Fibroblast of lung (primary cell): ENCODE measurements around the gene TBC1D9. TPM values are rescaled to one million over a fixed set of nuclear protein-coding genes. Genes with fewer than 3 reads are reported as not detected.
A peak's percentile ranks its signal among the peaks of the same experiment; 100 is the strongest.

Experiments
- DNase-seq, 2 donors: peaks; one replicate each; pipeline versions ENCODE4 v3.0.0 to v3.0.0-alpha.2; 2010; ENCODE audit warnings: low read depth in 2 of 2
- H2AFZ ChIP-seq: 2 replicates; pipeline ENCODE4 v1.5.1; 2012; ENCODE audit warnings: low read length, control low read depth, inconsistent platforms
- H3K27ac ChIP-seq: 2 replicates; pipeline ENCODE4 v1.5.1; 2011; ENCODE audit warnings: low read length, control low read depth; ENCODE audit not compliant: insufficient read depth
- H3K27me3 ChIP-seq: 2 replicates; pipeline ENCODE4 v1.5.1; 2011; ENCODE audit warnings: mild to moderate bottlenecking, low read length; ENCODE audit not compliant: control insufficient read depth, insufficient read depth
- H3K36me3 ChIP-seq: 2 replicates; pipeline ENCODE4 v1.5.1; 2011; ENCODE audit warnings: low read length; ENCODE audit not compliant: control insufficient read depth, insufficient read depth
- H3K4me1 ChIP-seq: 2 replicates; pipeline ENCODE4 v1.5.1; 2011; ENCODE audit warnings: low read length; ENCODE audit not compliant: control insufficient read depth, insufficient read depth; ENCODE audit errors: extremely low read depth
- H3K4me2 ChIP-seq: 2 replicates; pipeline ENCODE4 v1.5.1; 2011; ENCODE audit warnings: low read length, control low read depth; ENCODE audit not compliant: insufficient read depth; ENCODE audit errors: extremely low read depth
- H3K4me3 ChIP-seq, 4 experiments: fragments of 200-600 bp in 1 of 4; sonication (generic) in 1 of 4; replicated peaks in 1 of 4; 2 replicates each; pipeline ENCODE4 v1.5.1; 2011 to 2016; ENCODE audit warnings: low read length in 4 of 4, low read depth in 3 of 4, mild to moderate bottlenecking in 3 of 4, control low read depth in 2 of 4, inconsistent platforms in 1 of 4, mixed read lengths in 1 of 4; ENCODE audit not compliant: insufficient read depth in 1 of 4; ENCODE audit errors: control extremely low read depth in 1 of 4
- H3K79me2 ChIP-seq: 2 replicates; pipeline ENCODE4 v1.5.1; 2012; ENCODE audit warnings: mild to moderate bottlenecking, low read length, inconsistent platforms; ENCODE audit not compliant: control insufficient read depth, insufficient read depth
- H3K9ac ChIP-seq: 2 replicates; pipeline ENCODE4 v1.5.1; 2011; ENCODE audit warnings: mild to moderate bottlenecking, low read length, control low read depth; ENCODE audit not compliant: insufficient read depth
- H3K9me3 ChIP-seq: 2 replicates; pipeline ENCODE4 v1.5.1; 2012; ENCODE audit warnings: low read depth, low read length; ENCODE audit not compliant: control insufficient read depth, insufficient read depth
- H4K20me1 ChIP-seq: 2 replicates; pipeline ENCODE4 v1.5.1; 2011; ENCODE audit warnings: low read length; ENCODE audit not compliant: control insufficient read depth, insufficient read depth; ENCODE audit errors: extremely low read depth
- EZH2 ChIP-seq: IDR thresholded peaks from 2 replicates; pipeline ENCODE4 v1.5.1; 2012; ENCODE audit warnings: low read length, control low read depth, mild to moderate bottlenecking; ENCODE audit errors: missing control alignments
- polyA plus RNA-seq, 2 donors: library from polyadenylated mRNA; depleted of rRNA in 1 of 2; stranded (reverse) in 1 of 2; unstranded in 1 of 2; fragments of >200 nt; gene quantifications; 2 replicates each; pipeline ENCODE4 v1.2.1, GENCODE V29; 2011 to 2012; ENCODE audit warnings: missing spikeins in 1 of 2
- total RNA-seq: library from RNA; depleted of rRNA; stranded (reverse); fragments of >200 nt; gene quantifications from 2 replicates; pipeline ENCODE4 v1.2.1, GENCODE V29; 2014
- TF ChIP-seq, protein P1 (sequence below), 2 donors: IDR thresholded peaks in 1 of 2; conservative IDR thresholded peaks in 1 of 2; 1 replicate in 1 of 2; 2 replicates in 1 of 2; pipeline ENCODE4 v1.5.1; 2011 to 2012; ENCODE audit warnings: low read length in 2 of 2, control low read depth in 1 of 2, inconsistent platforms in 1 of 2, low read depth in 1 of 2, mild to moderate bottlenecking in 1 of 2

TBC1D9 gene
- total and polyA plus RNA-seq, 2 donors (not counting 1 experiment from before 2014, with no cell fraction given): 18.6 to 36.3 TPM

DNA sequence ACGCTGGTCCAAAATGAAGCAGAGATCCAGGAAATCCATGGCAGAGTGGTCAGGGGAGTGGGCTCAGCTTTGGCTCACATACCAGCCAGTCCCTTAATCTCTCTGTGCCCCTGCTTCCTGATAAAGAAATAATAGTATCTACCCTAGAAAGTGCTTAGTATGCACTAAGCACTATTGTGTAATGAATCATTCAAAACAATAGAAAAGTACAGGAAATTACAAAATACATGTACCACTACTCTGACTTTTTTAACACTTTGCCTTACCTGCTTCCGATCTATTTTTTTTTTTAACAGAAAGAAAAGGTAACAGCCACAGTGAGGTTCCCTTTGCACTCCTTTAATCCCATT is 49.9 kb downstream of the TBC1D9 start:
- H3K4me1 ChIP-seq: no peaks in the 10 kb centered on the region
- no peak for DNase-seq
- H3K4me3 ChIP-seq: no peak overlapping the region
- no peaks in the 10 kb centered on the region for H3K36me3 ChIP-seq
- no peak overlapping the region for H3K27ac ChIP-seq
- H3K79me2 ChIP-seq: no peaks in the 10 kb centered on the region
- no peak overlapping the region for H3K9ac ChIP-seq
- H2AFZ ChIP-seq: no peak overlapping the region
- H3K27me3 ChIP-seq: no peaks in the 10 kb centered on the region
- no peak for TF ChIP-seq EZH2
- TF ChIP-seq, protein P1, sequence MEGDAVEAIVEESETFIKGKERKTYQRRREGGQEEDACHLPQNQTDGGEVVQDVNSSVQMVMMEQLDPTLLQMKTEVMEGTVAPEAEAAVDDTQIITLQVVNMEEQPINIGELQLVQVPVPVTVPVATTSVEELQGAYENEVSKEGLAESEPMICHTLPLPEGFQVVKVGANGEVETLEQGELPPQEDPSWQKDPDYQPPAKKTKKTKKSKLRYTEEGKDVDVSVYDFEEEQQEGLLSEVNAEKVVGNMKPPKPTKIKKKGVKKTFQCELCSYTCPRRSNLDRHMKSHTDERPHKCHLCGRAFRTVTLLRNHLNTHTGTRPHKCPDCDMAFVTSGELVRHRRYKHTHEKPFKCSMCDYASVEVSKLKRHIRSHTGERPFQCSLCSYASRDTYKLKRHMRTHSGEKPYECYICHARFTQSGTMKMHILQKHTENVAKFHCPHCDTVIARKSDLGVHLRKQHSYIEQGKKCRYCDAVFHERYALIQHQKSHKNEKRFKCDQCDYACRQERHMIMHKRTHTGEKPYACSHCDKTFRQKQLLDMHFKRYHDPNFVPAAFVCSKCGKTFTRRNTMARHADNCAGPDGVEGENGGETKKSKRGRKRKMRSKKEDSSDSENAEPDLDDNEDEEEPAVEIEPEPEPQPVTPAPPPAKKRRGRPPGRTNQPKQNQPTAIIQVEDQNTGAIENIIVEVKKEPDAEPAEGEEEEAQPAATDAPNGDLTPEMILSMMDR (conservative IDR thresholded peaks at IDR 0.05 in 1 of 2, IDR thresholded peaks at IDR 0.05 in 1 of 2; ENCODE audit: low read depth in 1 of 2, low read length in 2 of 2): no peak
- no peaks in the 10 kb centered on the region for H4K20me1 ChIP-seq
- H3K9me3 ChIP-seq: no peaks in the 10 kb centered on the region
- H3K4me2 ChIP-seq: no peak overlapping the region

DNA sequence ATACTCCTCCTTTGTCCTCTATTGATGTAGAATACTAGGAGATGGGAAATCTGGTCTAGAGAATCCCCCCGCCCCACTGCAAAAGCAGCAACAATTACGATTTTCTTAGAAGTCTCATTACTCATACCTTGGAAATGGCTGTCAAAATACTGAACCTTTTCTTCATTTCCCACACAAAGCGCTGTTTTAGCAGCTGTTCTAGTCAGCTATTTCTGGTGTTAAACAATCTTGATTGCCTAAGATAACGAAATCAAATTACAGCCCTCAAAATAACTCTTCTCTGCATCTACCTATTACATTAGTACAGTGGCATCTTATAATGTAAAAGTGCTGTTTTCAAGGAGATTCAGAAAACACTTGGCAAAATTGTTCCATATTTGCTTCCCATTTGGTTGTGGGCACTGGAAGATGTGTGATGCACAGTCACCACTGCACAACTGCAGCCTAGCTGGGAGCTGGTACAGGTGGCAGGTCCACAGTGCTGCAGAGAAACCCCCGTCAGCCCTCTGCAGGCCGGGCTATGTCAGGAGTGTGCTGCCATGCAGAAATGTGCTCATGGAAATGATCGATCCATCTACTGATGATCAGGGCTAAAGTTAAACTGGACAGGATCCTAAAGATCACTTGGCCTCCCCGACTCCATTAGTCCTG is 50.4 kb downstream of the TBC1D9 start:
- no peak overlapping the region for H3K4me3 ChIP-seq
- DNase-seq: peak in 1 of 2 donors; percentile 38
- H4K20me1 ChIP-seq: no peaks in the 10 kb centered on the region
- H3K4me2 ChIP-seq: no peak overlapping the region
- no peaks in the 10 kb centered on the region for H3K79me2 ChIP-seq
- no peak overlapping the region for H3K27ac ChIP-seq
- no peak overlapping the region for H3K9ac ChIP-seq
- H3K9me3 ChIP-seq: no peaks in the 10 kb centered on the region
- H3K27me3 ChIP-seq: no peaks in the 10 kb centered on the region
- H3K36me3 ChIP-seq: peaks cover under 1% of the 10 kb centered on the region
- H3K4me1 ChIP-seq: no peaks in the 10 kb centered on the region
- TF ChIP-seq EZH2: no peak
- TF ChIP-seq, protein P1 (conservative IDR thresholded peaks at IDR 0.05 in 1 of 2, IDR thresholded peaks at IDR 0.05 in 1 of 2; ENCODE audit: low read depth in 1 of 2, low read length in 2 of 2): no peak
- H2AFZ ChIP-seq: no peak overlapping the region

DNA sequence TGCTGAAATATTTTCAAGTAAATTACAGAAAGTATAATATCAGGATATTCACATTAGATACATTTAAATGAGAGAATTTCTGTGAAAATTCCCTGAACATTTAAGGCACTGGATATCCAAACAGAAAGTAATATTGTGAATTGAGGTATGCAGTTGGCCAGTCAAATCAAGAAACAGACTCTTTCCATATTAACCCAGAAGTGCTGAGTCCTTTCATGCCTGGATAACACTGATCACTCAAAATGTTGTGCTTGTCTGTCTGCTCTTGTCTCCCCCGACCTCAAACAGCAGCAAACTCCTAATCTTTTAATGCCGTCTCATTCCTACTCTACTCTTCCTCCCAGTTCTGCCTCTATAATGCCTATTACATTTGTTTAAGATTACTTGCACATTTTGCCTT is 51.2 kb downstream of the TBC1D9 start:
- no peaks in the 10 kb centered on the region for H3K79me2 ChIP-seq
- no peaks in the 10 kb centered on the region for H3K4me1 ChIP-seq
- no peaks in the 10 kb centered on the region for H3K27me3 ChIP-seq
- H3K27ac ChIP-seq: no peak overlapping the region
- H2AFZ ChIP-seq: no peak overlapping the region
- H3K4me3 ChIP-seq: no peak overlapping the region
- peaks cover 1% of the 10 kb centered on the region for H3K36me3 ChIP-seq
- H3K9me3 ChIP-seq: no peaks in the 10 kb centered on the region
- no peak for DNase-seq
- H3K9ac ChIP-seq: no peak overlapping the region
- no peaks in the 10 kb centered on the region for H4K20me1 ChIP-seq
- TF ChIP-seq, protein P1 (conservative IDR thresholded peaks at IDR 0.05 in 1 of 2, IDR thresholded peaks at IDR 0.05 in 1 of 2; ENCODE audit: low read depth in 1 of 2, low read length in 2 of 2): no peak
- no peak for TF ChIP-seq EZH2
- H3K4me2 ChIP-seq: no peak overlapping the region
